Kidney glomerular epithelial cell (primary cell): ENCODE results near the gene SPOUT1.
A peak's percentile ranks its signal among the peaks of the same experiment; 100 is the strongest.
"Not testable (repeated sequence)": the region's sequence is repeated elsewhere in the genome, so short reads cannot be mapped to it uniquely, and the experiment has no call there.

Experiments
- DNase-seq: peaks from one replicate; lab custom pipeline; 2025; lab: John Stamatoyannopoulos, UW

Gene SPOUT1

GRCh38 chr9:128809831-128810230 lies 19.8 kb downstream of the SPOUT1 start:
- DNase-seq: no peak

GRCh38 chr9:128809036-128809599 lies 20.5 kb downstream of the SPOUT1 start:
- no peak for DNase-seq

GRCh38 chr9:128808543-128808942 lies 21.1 kb downstream of the SPOUT1 start:
- no peak for DNase-seq

GRCh38 chr9:128807827-128808226 lies 21.8 kb downstream of the SPOUT1 start:
- no peak for DNase-seq

GRCh38 chr9:128805661-128806060 lies 23.9 kb downstream of the SPOUT1 start:
- DNase-seq: no peak

GRCh38 chr9:128802482-128802881 lies 27.1 kb downstream of the SPOUT1 start:
- DNase-seq: no peak

- no peak for DNase-seq
These were observed 29.5 kb downstream of the SPOUT1 start for GRCh38 chr9:128800061-128800460.

- no peak for DNase-seq
These were observed 30.7 kb downstream of the SPOUT1 start for GRCh38 chr9:128798896-128799295.

- not testable (repeated sequence) for DNase-seq
These were observed 34.6 kb downstream of the SPOUT1 start for GRCh38 chr9:128794961-128795360.

- no peak for DNase-seq
These were observed 36.5 kb downstream of the SPOUT1 start for GRCh38 chr9:128792978-128793686.

- DNase-seq: no peak
These were observed 37.5 kb downstream of the SPOUT1 start for GRCh38 chr9:128792134-128792533.

- no peak for DNase-seq
These were observed 39.1 kb downstream of the SPOUT1 start for GRCh38 chr9:128790536-128790935.

GRCh38 chr9:128788445-128788844 lies 41.1 kb downstream of the SPOUT1 start:
- DNase-seq: no peak

GRCh38 chr9:128787659-128788058 lies 41.9 kb downstream of the SPOUT1 start:
- DNase-seq: no peak

- peak; percentile 44 for DNase-seq
These were observed 42.7 kb downstream of the SPOUT1 start, which contains the start of gene TBC1D13 for GRCh38 chr9:128786681-128787601. Gene TBC1D13 (plus strand): TSS chr9:128787253. CDS start chr9:128787354, 101 bp downstream.

GRCh38 chr9:128785427-128785826 lies 44.2 kb downstream of the SPOUT1 start:
- DNase-seq: no peak

- DNase-seq: no peak
These were observed 46.9 kb downstream of the SPOUT1 start for GRCh38 chr9:128782669-128783068.

- no peak for DNase-seq
These were observed 48.2 kb downstream of the SPOUT1 start for GRCh38 chr9:128781187-128782070.

GRCh38 chr9:128780093-128780492 lies 49.5 kb downstream of the SPOUT1 start:
- not testable (repeated sequence) for DNase-seq

GRCh38 chr9:128774804-128775203 lies 54.8 kb downstream of the SPOUT1 start:
- DNase-seq: no peak

GRCh38 chr9:128773049-128773448 lies 56.5 kb downstream of the SPOUT1 start:
- DNase-seq: no peak
